Esophagus (tissue), 2 donors: ENCODE data around the gene MAP2K6. TPM values are rescaled to one million over a fixed set of nuclear protein-coding genes. Genes with fewer than 3 reads are reported as not detected.
A peak's percentile ranks its signal among the peaks of the same experiment; 100 is the strongest.
"Not testable (repeated sequence)": the region's sequence is repeated elsewhere in the genome, so short reads cannot be mapped to it uniquely, and the experiment has no call there.

Experiments
- H3K27ac ChIP-seq, 2 donors: one replicate each; pipeline ENCODE4 v1.5.1; 2013; ENCODE audit warnings: low read depth in 2 of 2, mild to moderate bottlenecking in 2 of 2, inconsistent platforms in 1 of 2, low read length in 1 of 2, moderate library complexity in 1 of 2
- H3K27me3 ChIP-seq, 2 donors: one replicate each; pipeline ENCODE4 v1.6.1; 2013; ENCODE audit warnings: low read length in 2 of 2, control low read depth in 1 of 2, mild to moderate bottlenecking in 1 of 2; ENCODE audit not compliant: insufficient read depth in 2 of 2, control insufficient read depth in 1 of 2
- H3K36me3 ChIP-seq, 2 donors: one replicate each; pipeline ENCODE4 v1.6.1; 2013; ENCODE audit warnings: low read length in 1 of 2; ENCODE audit not compliant: control insufficient read depth in 2 of 2, insufficient read depth in 2 of 2
- H3K4me1 ChIP-seq, 2 donors: one replicate each; pipeline ENCODE4 v1.6.1; 2013; ENCODE audit warnings: low read length in 1 of 2; ENCODE audit not compliant: control insufficient read depth in 2 of 2, insufficient read depth in 2 of 2
- H3K4me3 ChIP-seq, 2 donors: one replicate each; pipeline ENCODE4 v1.5.1; 2013; ENCODE audit warnings: low read length in 2 of 2, mild to moderate bottlenecking in 2 of 2, low read depth in 1 of 2, moderate library complexity in 1 of 2
- H3K9me3 ChIP-seq, 2 donors: one replicate each; pipeline ENCODE4 v1.6.1; 2013; ENCODE audit warnings: mild to moderate bottlenecking in 2 of 2, low read depth in 1 of 2, low read length in 1 of 2, moderate library complexity in 1 of 2; ENCODE audit not compliant: control insufficient read depth in 2 of 2, insufficient read depth in 1 of 2
- WGBS, 2 donors: extraction: QIAGEN DNeasy Blood & Tissue Kit; methylation state at CpG; one replicate each; pipeline ENCODE4 v1.1.7; 2013; 5-methylcytosine and 5-hydroxymethylcytosine counted together
- polyA plus RNA-seq, 2 donors: library from polyadenylated mRNA; stranded (reverse); fragments of 200-250 nt; gene quantifications; one replicate each; pipeline ENCODE4 v1.2.3, GENCODE V29; 2013
- donor health status: healthy with polysubstance abuse.
- donor health status: Bipolar disorder and iron deficiency.

Gene MAP2K6
- polyA plus RNA-seq, 2 donors: 2.6 to 3.6 TPM

DNA sequence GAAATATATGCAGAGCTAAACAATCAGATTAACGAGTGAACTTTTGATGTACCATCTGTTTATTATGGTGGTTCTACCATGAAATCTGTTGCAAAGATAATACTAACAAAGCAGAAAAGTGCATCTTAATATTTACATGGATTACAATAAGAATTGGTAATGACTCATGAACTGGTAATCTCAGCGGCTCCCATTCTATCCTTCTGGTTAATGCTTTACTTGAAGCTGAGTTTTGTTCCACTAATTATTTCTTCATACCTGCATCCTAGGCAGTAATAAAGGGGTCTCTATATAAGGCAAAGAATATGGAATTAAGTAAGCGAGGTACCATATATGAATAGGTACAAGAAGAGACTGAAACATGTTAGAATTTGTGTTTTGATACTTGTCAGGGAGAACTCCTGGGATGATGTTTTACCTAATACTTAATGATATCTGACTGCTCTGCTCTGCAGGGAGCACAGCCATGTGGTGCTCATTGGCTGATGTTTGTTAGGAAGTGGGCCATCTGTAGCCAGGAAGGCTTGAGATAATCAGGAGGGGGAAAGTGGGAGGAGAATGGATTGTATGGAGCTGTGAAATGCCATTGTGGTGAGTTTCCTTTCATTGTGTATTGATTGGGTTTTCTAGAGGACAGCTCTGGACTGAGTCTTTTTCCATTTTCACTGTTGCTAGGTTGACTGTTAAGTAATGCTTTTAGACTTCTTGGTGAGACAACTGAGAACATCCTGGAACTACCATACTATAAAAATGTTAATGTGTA is 52.6 kb downstream of the MAP2K6 start:
- Histone ChIP-seq H3K36me3 (no peaks in the 10 kb centered on the region), H3K4me1 (peaks cover 0 to 3% of the 10 kb centered on the region in 2 donors), H3K9me3 (no peaks in the 10 kb centered on the region), H3K27ac (peak overlapping the region in 1 of 2 donors; percentile 3), H3K27me3 (no peaks in the 10 kb centered on the region), H3K4me3 (no peak overlapping the region)
- WGBS, 2 donors: 77 to 78% methylated on average over 3 of the region's 3 CpGs

DNA sequence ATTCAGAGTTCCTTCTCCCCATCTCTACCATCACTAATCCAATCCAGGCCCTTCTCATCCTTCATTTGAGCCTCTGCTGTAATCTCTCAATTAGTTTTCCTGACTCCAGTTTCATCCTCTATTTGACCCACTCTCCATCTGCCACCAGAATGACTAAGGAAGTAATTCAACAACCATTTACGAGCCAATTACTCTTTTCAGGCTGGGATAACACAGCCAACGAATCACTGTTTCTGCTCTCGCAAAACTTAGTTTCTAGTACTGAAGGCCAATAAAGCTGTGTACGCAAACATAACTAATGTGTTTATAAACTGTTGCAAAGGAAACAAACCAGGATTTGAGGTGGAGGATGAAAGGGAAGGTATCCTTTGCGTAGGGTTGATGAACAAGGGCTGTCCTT is 53.7 kb downstream of the MAP2K6 start:
- no peaks in the 10 kb centered on the region for H3K36me3 ChIP-seq
- H3K4me3 ChIP-seq: no peak overlapping the region
- no peak overlapping the region for H3K27ac ChIP-seq
- 72 to 83% methylated on average over 5 of the region's 5 CpGs for WGBS, 2 donors
- H3K9me3 ChIP-seq: no peaks in the 10 kb centered on the region
- H3K4me1 ChIP-seq: peaks cover 0 to 3% of the 10 kb centered on the region in 2 donors
- no peaks in the 10 kb centered on the region for H3K27me3 ChIP-seq

DNA sequence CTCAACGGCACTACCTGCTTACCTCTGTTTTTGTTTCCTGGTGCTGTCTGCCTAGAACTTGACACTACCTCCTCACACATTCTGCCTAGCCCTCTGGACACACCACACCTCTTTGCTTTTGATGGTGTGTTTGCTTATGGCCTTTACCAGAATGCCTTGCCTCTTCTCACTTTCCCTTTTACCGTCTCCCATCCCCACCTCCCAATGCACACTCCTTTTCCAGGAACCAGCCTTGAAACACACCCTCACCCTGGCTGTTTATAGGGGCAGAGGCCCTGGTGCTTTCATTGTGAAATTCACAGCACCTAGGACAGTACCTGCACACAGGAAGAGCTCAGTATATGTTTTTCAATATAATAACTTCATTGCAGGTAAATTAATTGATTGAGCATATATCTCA is 56.2 kb downstream of the MAP2K6 start:
- Histone ChIP-seq H3K4me3 (no peak overlapping the region), H3K27ac (no peak overlapping the region), H3K27me3 (no peaks in the 10 kb centered on the region), H3K9me3 (no peaks in the 10 kb centered on the region), H3K36me3 (no peaks in the 10 kb centered on the region), H3K4me1 (peaks cover 0 to 3% of the 10 kb centered on the region in 2 donors)
- WGBS, 2 donors: 70 to 77% methylated on average over 2 of the region's 2 CpGs

DNA sequence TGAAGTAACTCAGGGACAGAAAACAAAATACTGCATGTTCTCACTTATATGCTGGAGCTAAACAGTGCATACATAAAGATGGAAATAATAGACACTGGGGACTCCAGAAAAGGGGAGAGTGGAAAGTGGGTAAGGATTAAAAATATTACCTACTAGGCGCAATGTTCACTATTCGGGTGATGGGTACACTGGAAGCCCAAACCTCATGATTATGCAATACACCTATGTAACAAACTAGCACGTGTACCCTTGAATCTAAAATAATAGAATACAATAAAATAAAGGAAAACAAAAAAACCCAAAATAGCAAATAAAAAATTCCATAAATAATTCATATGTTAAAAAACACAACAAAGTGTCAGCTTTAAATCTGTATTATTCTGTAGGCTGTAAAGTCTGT is 56.9 kb downstream of the MAP2K6 start:
- WGBS, 2 donors: 92 to 94% methylated on average over 3 of the region's 3 CpGs
- H3K27ac ChIP-seq: no peak overlapping the region
- no peaks in the 10 kb centered on the region for H3K27me3 ChIP-seq

DNA sequence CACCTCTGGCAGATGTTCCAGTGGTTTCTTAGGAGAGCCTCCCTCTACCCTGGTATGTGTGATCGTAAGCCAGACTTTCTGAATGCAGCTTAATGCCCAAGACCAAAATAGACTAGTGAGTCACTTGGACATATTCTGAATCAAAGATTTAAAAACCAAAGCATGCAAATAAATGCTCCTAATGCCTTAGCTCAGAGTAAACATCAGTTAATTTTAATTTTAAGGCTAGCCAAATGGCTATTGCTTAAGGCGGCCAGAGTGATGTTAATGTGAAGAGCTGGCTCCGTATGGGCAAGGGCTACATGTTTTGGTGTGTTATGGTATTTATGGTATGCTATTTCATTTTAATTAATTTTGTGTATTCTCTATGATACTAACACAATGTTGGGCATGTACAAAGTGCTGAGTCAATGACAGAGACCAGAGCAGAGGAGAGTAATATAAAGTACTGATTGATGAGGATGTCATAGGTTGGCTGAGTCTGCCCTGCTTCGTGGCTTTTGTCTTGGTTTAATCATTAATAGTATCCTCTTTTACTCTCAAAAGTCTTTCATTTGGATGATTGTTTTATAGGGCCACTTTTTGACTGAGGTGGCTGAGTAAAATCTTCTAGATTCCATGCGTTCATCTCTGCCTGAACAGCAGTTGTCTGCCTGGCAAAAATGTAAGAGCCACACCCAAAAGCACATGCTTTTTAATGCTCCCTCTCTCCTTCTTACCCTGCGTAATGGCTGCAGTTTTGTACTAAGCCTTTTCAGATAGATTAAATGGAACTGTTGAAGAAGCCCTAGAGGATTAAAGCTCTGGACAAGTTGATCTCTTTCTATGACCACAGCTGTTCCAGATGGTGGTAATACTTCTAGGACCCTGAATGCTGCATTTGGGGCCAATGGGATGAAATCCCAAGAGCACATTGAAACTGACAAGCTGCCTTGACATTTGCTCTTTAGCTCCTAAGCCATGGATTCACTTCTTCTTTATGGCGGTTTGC is 59.6 kb downstream of the MAP2K6 start:
- peak overlapping the region in 1 of 2 donors; percentile 9 for H3K27ac ChIP-seq
- H3K9me3 ChIP-seq: no peaks in the 10 kb centered on the region
- no peak overlapping the region for H3K4me3 ChIP-seq
- no peaks in the 10 kb centered on the region for H3K27me3 ChIP-seq
- WGBS, 2 donors: 35 to 51% methylated on average over 7 of the region's 7 CpGs
- H3K36me3 ChIP-seq: no peaks in the 10 kb centered on the region
- H3K4me1 ChIP-seq: no peaks in the 10 kb centered on the region

More for the DNA sequence above, 56.9 kb downstream of the MAP2K6 start:
- no peaks in the 10 kb centered on the region for H3K36me3 ChIP-seq
- H3K4me3 ChIP-seq: no peak overlapping the region
- H3K4me1 ChIP-seq: peaks cover 0 to 3% of the 10 kb centered on the region in 2 donors
- no peaks in the 10 kb centered on the region for H3K9me3 ChIP-seq

DNA sequence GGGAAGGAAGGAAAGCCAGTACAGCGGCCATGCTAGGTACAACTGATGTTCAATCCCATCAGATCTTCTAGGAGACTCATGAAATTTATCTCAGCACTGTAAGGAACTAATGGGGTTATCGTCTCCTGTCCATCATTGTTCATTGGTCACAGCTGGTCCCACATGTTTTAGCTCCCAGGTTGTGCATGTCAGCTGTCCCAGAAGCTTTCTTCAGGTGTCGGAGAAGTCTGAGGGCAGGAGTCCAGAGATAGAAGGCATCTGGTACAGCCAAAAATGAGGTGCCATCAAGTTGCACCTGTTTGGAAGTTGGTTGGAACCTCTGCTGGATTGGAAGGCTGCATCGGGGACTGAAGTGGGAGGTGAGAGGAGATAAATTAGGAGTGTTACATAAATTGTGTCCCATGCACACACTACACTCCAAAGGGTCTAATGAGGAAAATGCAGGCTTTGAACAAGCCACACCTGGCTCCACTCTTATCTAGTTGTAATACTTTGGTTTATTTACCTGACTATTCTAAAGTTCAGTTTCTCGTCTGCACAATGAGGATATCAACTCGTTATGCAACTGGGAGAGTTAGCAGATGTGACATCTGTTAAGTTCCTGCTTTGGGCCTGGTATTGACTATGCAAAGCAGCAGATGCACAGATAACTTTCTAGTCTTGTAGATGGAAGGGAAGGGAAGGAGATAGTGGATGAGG is 62.9 kb downstream of the MAP2K6 start:
- no peaks in the 10 kb centered on the region for H3K4me1 ChIP-seq
- 71 to 96% methylated on average over 6 of the region's 6 CpGs for WGBS, 2 donors
- no peaks in the 10 kb centered on the region for H3K9me3 ChIP-seq
- H3K36me3 ChIP-seq: no peaks in the 10 kb centered on the region
- no peak overlapping the region for H3K4me3 ChIP-seq
- H3K27me3 ChIP-seq: no peaks in the 10 kb centered on the region
- H3K27ac ChIP-seq: no peak overlapping the region

DNA sequence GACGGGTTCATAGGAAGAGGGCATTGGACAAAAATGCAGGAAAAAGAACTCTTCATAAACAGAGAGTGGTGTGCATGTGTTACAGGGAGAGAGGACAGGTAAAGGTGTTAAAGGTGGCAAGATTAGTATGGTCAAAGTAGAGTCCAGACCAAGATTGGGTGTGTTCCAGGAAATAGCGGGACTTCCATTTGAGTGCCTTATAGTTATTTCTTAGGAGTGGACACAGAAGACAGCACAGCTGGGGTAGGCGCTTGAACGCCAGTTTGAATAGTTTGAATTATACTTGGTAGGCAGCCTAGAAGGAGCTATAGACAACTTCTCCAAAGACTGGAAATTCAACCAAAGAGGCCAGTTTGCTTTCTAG is 63.4 kb downstream of the MAP2K6 start:
- no peaks in the 10 kb centered on the region for H3K4me1 ChIP-seq
- no peaks in the 10 kb centered on the region for H3K9me3 ChIP-seq
- WGBS, 2 donors: 84 to 98% methylated on average over 4 of the region's 4 CpGs
- H3K36me3 ChIP-seq: no peaks in the 10 kb centered on the region
- no peaks in the 10 kb centered on the region for H3K27me3 ChIP-seq
- H3K27ac ChIP-seq: no peak overlapping the region
- H3K4me3 ChIP-seq: no peak overlapping the region

DNA sequence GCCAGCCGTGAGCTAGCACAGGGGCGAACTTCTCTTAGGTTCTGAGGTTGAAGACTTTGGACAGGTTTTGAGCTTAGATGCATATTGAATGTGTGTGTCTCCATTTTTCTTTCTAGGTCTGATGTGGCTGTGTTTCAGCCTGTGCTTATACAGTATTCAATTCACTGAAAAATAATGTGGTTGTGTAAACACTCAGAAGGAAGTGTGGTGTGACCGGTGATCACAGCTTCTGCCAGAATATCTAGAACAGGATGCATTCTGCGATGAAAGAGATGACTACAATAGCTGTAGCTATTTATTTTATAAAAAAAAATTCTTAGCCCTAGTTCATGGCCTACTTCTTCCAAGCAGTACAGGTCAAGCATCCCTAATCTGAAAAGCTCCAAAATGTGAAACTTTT is 64.4 kb downstream of the MAP2K6 start:
- H3K27ac ChIP-seq: no peak overlapping the region
- H3K4me3 ChIP-seq: no peak overlapping the region
- WGBS, 2 donors: 74 to 79% methylated on average over 4 of the region's 4 CpGs
- no peaks in the 10 kb centered on the region for H3K9me3 ChIP-seq
- no peaks in the 10 kb centered on the region for H3K27me3 ChIP-seq
- H3K4me1 ChIP-seq: no peaks in the 10 kb centered on the region
- H3K36me3 ChIP-seq: no peaks in the 10 kb centered on the region

DNA sequence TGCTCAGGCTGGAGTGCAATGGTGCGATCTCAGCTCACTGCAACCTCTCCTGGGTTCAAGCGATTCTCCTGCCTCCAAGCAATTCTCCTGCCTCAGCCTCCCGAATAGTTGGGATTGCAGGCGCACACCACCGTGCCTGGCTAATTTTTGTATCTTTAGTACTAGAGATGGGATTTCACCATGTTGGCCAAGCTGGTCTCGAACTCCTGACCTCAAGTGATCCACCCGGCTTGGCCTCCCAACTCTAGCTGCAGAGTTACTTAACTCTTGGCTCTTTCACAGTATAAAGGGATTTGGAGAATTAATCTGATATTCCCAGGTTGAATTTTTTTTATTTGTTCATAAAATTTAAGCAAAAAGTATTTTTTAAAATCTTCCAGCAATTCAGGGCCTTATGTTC is 65.3 kb downstream of the MAP2K6 start:
- H3K27ac ChIP-seq, H3K36me3 ChIP-seq, H3K9me3 ChIP-seq, H3K4me3 ChIP-seq, H3K27me3 ChIP-seq, H3K4me1 ChIP-seq: not testable (repeated sequence)
- WGBS, 2 donors: 90 to 91% methylated on average over 7 of the region's 7 CpGs
